ENCODE results near the gene C3orf62. TPM values are rescaled to one million over a fixed set of nuclear protein-coding genes. Genes with fewer than 3 reads are reported as not detected.
A peak's percentile ranks its signal among the peaks of the same experiment; 100 is the strongest.

C3orf62 gene
- 5.3 and 6.1 TPM in 2 replicates for total RNA-seq

DNA sequence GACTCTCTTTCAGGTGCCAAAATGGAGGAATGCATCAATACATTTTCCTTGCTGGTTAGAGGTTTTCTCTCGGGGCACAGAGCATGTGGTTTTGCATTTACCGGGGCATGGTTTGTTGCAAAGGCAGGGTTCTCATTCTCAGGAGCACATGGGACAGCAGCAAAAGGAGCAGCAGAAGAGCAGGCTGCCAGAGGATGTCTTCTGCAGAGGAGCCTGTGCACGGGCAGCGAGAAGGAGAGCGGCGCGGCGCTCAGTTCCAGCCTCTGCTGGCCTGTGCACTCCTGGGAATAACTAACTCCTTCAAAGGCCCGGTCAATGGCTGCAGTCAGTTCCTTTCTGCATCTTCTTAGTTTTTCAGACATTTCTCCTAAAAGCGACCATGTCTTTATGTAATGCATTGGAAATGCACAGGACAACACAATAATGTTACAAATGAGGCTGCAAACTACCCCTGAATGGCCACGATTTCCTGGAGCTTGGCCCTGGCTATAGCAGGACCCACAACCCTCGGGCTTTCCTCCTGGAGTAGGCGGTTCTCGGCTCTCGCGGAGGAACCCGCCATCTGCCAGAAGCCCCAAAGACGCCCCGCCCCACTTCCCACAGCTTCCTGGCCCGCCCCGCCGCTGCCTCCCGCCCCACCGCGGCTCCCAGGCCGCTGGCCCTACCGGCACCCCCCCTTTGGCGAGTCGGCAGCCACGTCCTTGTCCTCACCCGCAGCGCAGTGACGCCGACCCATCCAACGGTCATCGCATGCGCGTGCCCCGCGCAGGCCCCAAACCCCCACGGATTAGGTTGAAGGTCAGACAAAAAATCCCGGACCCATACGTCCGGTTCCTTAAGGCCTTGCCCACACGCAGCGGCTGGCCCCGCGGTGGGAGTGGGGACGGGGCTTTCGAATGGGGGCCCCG is at the start of gene C3orf62:
Gene C3orf62, minus strand, starts transcription at position 758 of the 908 bp plus-strand sequence. Its CDS starts 360 bp downstream, at position 398.
- no peaks in the 10 kb centered on the region for H3K9me3 Mint-ChIP-seq
- peak within 1 kb of the TSS; percentile 89 for H3K4me3 Mint-ChIP-seq
- no peaks in the 10 kb centered on the region for H3K27me3 Mint-ChIP-seq
- ATAC-seq (ENCODE audit: low read depth) (peak; percentile 94), DNase-seq (peak; percentile 61)
- TF ChIP-seq, protein P1, sequence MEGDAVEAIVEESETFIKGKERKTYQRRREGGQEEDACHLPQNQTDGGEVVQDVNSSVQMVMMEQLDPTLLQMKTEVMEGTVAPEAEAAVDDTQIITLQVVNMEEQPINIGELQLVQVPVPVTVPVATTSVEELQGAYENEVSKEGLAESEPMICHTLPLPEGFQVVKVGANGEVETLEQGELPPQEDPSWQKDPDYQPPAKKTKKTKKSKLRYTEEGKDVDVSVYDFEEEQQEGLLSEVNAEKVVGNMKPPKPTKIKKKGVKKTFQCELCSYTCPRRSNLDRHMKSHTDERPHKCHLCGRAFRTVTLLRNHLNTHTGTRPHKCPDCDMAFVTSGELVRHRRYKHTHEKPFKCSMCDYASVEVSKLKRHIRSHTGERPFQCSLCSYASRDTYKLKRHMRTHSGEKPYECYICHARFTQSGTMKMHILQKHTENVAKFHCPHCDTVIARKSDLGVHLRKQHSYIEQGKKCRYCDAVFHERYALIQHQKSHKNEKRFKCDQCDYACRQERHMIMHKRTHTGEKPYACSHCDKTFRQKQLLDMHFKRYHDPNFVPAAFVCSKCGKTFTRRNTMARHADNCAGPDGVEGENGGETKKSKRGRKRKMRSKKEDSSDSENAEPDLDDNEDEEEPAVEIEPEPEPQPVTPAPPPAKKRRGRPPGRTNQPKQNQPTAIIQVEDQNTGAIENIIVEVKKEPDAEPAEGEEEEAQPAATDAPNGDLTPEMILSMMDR (IDR thresholded peaks at IDR 0.05) = no peak
- peaks cover 20% of the 10 kb centered on the region for H3K4me1 Mint-ChIP-seq
- intact Hi-C loops (cut with micrococcal nuclease) = loop anchor here (2.0 kb wide), 1 partner anchor 106 kb away; the partner anchor contains the start of gene KLHDC8B
- peak within 1 kb of the TSS; percentile 92 for H3K27ac Mint-ChIP-seq
- H3K36me3 Mint-ChIP-seq (ENCODE audit: low read depth) = peaks cover 30% of the 10 kb centered on the region
- ChIA-PET CTCF (no interaction called here), POLR2A (interaction anchor here (1.0 to 2.2 kb wide), 3 partner anchors 63 to 183 kb away, joined by 3 to 8 read pairs (median 4); partner anchors contain the start of genes QRICH1 and USP4)

DNA sequence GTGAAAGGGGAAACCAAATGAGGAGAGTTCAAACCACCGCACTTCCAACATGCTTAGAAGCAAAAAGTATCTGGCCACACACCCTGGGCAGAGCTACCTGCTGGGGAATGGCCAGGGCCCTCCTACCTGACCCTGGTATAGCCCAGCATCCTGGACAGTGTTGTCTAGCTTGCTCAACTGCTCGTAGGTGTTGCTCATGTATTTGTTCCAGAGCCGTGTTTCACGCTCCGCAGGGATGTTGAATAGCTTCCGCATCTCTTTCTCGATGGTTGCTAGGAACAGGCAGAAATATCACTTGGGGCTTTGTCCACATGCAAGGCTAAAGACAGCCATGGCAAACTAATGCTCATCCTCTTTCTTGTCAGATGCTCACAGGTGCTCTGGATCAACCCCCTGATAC is 47.7 kb upstream of the C3orf62 start:
- CTCF ChIA-PET = no interaction called here
- no peaks in the 10 kb centered on the region for H3K4me1 Mint-ChIP-seq
- H3K27ac Mint-ChIP-seq = no peak overlapping the region
- POLR2A ChIA-PET = interaction anchor here (1.3 kb wide), 1 partner anchor 15 kb away, joined by 3 read pairs; the partner anchor contains the start of gene USP4
- ATAC-seq (ENCODE audit: low read depth) (no peak), DNase-seq (no peak)
- intact Hi-C loops (cut with micrococcal nuclease) = no loop called here
- H3K36me3 Mint-ChIP-seq (ENCODE audit: low read depth) = peaks cover 89% of the 10 kb centered on the region
- TF ChIP-seq, protein P1 (IDR thresholded peaks at IDR 0.05) = no peak
- H3K4me3 Mint-ChIP-seq = no peak overlapping the region
- no peaks in the 10 kb centered on the region for H3K9me3 Mint-ChIP-seq
- H3K27me3 Mint-ChIP-seq = no peaks in the 10 kb centered on the region

DNA sequence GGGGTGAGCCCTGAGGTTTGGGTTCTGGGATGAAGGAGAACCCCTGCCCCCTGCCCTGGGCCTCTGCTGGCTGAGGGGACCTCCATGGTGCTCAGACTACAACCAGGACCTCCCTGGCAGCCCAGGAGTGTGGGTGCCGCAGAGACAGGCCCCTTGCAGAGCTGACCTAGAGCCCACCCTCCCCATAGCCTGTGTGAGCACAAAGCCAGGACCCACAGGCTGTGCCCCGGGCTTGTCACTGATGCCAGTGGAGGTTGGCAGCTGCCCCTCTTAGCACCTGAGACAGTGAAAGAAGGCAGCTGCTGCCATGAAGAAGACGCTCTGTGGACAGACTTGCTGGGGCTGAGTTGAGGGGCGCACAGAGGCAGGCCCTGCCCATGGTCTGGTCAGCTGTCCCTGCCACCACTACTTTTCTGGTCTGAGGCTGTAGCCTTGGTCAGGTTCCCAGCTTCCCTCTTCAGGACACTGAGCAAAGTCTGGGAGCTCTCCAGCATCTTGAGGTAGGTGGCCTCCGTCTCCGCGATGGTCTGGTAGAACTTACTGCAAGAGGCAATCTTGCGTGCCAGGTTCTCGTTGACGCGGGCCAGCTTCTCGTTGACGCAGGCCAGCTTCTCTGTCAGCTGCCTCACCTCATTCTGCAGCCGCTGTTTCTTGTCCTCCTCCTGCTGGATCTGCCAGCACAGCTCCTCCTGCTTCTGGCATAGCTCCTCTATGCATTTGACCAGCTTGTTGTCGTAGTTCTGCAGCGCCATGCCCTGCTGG is 39.8 kb upstream of the C3orf62 start:
- peaks cover 77% of the 10 kb centered on the region for H3K36me3 Mint-ChIP-seq (ENCODE audit: low read depth)
- no peak overlapping the region for H3K4me3 Mint-ChIP-seq
- H3K27ac Mint-ChIP-seq = no peak overlapping the region
- POLR2A ChIA-PET = no interaction called here
- H3K9me3 Mint-ChIP-seq = no peaks in the 10 kb centered on the region
- no peak for ATAC-seq (ENCODE audit: low read depth)
- no peaks in the 10 kb centered on the region for H3K4me1 Mint-ChIP-seq
- TF ChIP-seq, protein P1 (IDR thresholded peaks at IDR 0.05) = no peak
- CTCF ChIA-PET = interaction anchor here (0.6 kb wide), 1 partner anchor 23 kb away, joined by 3 read pairs; no protein-coding TSS in a partner anchor
- no peaks in the 10 kb centered on the region for H3K27me3 Mint-ChIP-seq
- no peak for DNase-seq
- intact Hi-C loops (cut with micrococcal nuclease) = no loop called here

DNA sequence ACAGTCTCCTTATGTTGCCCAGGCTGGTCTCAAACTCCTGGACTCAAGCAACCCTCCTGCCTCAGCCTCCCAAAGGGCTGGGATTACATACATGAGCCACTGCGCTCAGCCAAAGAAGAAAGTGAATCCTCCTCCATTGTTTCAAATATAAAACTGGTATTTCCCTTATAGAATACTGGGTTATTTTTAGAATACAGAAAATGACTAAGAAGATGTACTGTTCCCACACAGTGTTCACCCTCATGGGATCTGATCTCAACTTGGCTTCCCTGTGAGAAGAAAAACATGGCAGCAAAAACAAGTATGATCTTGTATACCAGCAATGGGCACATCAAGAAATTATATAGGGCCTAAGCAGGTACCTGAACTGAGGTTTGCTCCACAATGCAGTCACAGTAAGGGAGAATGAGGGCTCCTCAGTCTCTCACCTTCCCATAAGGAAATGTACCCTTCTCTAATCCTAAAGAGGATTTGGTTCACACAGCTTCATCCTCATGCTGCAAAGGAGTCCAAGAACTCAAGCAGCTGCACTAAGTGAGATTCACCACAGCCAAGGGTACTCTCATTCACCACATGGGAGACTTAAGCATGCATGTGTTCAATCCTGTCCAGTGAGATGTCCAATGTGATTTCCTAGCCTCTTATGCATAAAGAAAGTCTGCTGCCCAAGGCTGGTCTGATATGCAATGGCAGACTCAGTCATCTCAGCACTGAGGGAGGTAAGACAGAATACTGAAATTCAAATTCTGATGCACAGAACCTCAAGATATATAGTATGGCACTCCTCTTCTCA is 37.1 kb upstream of the C3orf62 start:
- ChIA-PET CTCF (no interaction called here), POLR2A (no interaction called here)
- Mint-ChIP-seq H3K36me3 (ENCODE audit: low read depth) (peaks cover 71% of the 10 kb centered on the region), H3K9me3 (no peaks in the 10 kb centered on the region), H3K27me3 (no peaks in the 10 kb centered on the region), H3K4me3 (no peak overlapping the region), H3K4me1 (no peaks in the 10 kb centered on the region), H3K27ac (no peak overlapping the region)
- DNase-seq = no peak
- intact Hi-C loops (cut with micrococcal nuclease) = no loop called here
- TF ChIP-seq, protein P1 (IDR thresholded peaks at IDR 0.05) = no peak
- no peak for ATAC-seq (ENCODE audit: low read depth)

Measured in activated B cell treated with CpG ODN at 0.5 μM for 24 hours (primary cell).